Keratinocyte (primary cell): ENCODE data around the gene LRRIQ4. TPM values are rescaled to one million over a fixed set of nuclear protein-coding genes. Genes with fewer than 3 reads are reported as not detected.

Experiments used
- DNase-seq: peaks from one replicate; pipeline ENCODE4 v3.0.0-alpha.2; 2011; ENCODE audit warnings: low read depth, missing footprints, low spot score
- FAIRE-seq: peaks from 2 replicates; lab custom pipeline; 2011; peaks lifted over from hg19 to GRCh38; lab: Jason Lieb, UNC
- H2AFZ ChIP-seq: 2 replicates; pipeline ENCODE4 v1.6.0; 2012; ENCODE audit warnings: low read length, control low read depth, inconsistent platforms; ENCODE audit not compliant: control insufficient read depth
- H3K27ac ChIP-seq: 2 replicates; pipeline ENCODE4 v1.5.1; 2011; ENCODE audit warnings: low read length; ENCODE audit not compliant: control insufficient read depth, insufficient read depth
- H3K27me3 ChIP-seq: 3 replicates; pipeline ENCODE4 v1.6.0; 2011; ENCODE audit warnings: low read length; ENCODE audit not compliant: control insufficient read depth, insufficient read depth; ENCODE audit errors: extremely low read depth
- H3K36me3 ChIP-seq, 2 experiments: 2 replicates in 1 of 2; 3 replicates in 1 of 2; pipeline ENCODE4 v1.5.1; 2011; ENCODE audit warnings: low read length in 2 of 2, mild to moderate bottlenecking in 1 of 2; ENCODE audit not compliant: control insufficient read depth in 2 of 2, insufficient read depth in 2 of 2; ENCODE audit errors: extremely low read depth in 1 of 2
- H3K4me1 ChIP-seq: 3 replicates; pipeline ENCODE4 v1.5.1; 2011; ENCODE audit warnings: low read length; ENCODE audit not compliant: control insufficient read depth, insufficient read depth; ENCODE audit errors: extremely low read depth
- H3K4me2 ChIP-seq: 3 replicates; pipeline ENCODE4 v1.6.0; 2011; ENCODE audit warnings: low read depth, low read length; ENCODE audit not compliant: control insufficient read depth, insufficient read depth; ENCODE audit errors: extremely low read depth
- H3K4me3 ChIP-seq, 3 experiments: fragments of 200-600 bp in 1 of 3; sonication (generic) in 1 of 3; 2 replicates in 2 of 3; 3 replicates in 1 of 3; pipeline ENCODE4 v1.5.1; 2011 to 2016; ENCODE audit warnings: low read length in 3 of 3, mild to moderate bottlenecking in 3 of 3, control low read depth in 2 of 3, inconsistent platforms in 1 of 3, low read depth in 1 of 3, mixed read lengths in 1 of 3, mixed run types in 1 of 3, moderate library complexity in 1 of 3; ENCODE audit not compliant: control insufficient read depth in 2 of 3, insufficient read depth in 2 of 3; ENCODE audit errors: extremely low read depth in 1 of 3
- H3K79me2 ChIP-seq: 2 replicates; pipeline ENCODE4 v1.6.0; 2012; ENCODE audit warnings: low read length; ENCODE audit not compliant: control insufficient read depth, insufficient read depth
- H3K9ac ChIP-seq: 3 replicates; pipeline ENCODE4 v1.6.0; 2011; ENCODE audit warnings: low read length; ENCODE audit not compliant: control insufficient read depth, insufficient read depth; ENCODE audit errors: extremely low read depth
- H3K9me1 ChIP-seq: 3 replicates; pipeline ENCODE4 v1.6.0; 2011; ENCODE audit warnings: low read length; ENCODE audit not compliant: control insufficient read depth, insufficient read depth; ENCODE audit errors: extremely low read depth
- H3K9me3 ChIP-seq: 2 replicates; pipeline ENCODE4 v1.5.1; 2012; ENCODE audit warnings: low read depth, low read length; ENCODE audit not compliant: control insufficient read depth
- H4K20me1 ChIP-seq: 3 replicates; pipeline ENCODE4 v1.6.0; 2011; ENCODE audit warnings: low read length; ENCODE audit not compliant: control insufficient read depth, insufficient read depth; ENCODE audit errors: extremely low read depth
- CTCF ChIP-seq, 3 experiments: IDR thresholded peaks in 1 of 3; conservative IDR thresholded peaks in 1 of 3; optimal IDR thresholded peaks in 1 of 3; 2 replicates in 2 of 3; 3 replicates in 1 of 3; pipeline versions ENCODE3 to v1.5.1; 2011; ENCODE audit warnings: low read length in 3 of 3, mild to moderate bottlenecking in 3 of 3, moderate library complexity in 2 of 3, control low read depth in 1 of 3, inconsistent platforms in 1 of 3; ENCODE audit not compliant: insufficient read depth in 2 of 3; ENCODE audit errors: extremely low read depth in 1 of 3
- EZH2 ChIP-seq: IDR thresholded peaks from one replicate; pipeline ENCODE4 v1.6.1; 2012; ENCODE audit warnings: inconsistent platforms, mild to moderate bottlenecking, low read length, moderate library complexity
- dilution Hi-C: fragments of 300-500 bp; cut with MboI; formaldehyde crosslinking; loops from one replicate; pipeline ENCODE4 v1.7.0; 2020; ENCODE audit warnings: low sequenced_read_pairs; ENCODE audit not compliant: extremely low pct_ligation_motif_present
- polyA plus RNA-seq, 5 experiments: library from polyadenylated mRNA; depleted of rRNA in 3 of 5; stranded (reverse) in 3 of 5; stranded (forward) in 1 of 5; unstranded in 1 of 5; fragments of >200 nt; gene quantifications; 1 replicate in 1 of 5; 2 replicates in 3 of 5; 3 replicates in 1 of 5; pipeline versions ENCODE4 v1.2.1 to v1.2.3, GENCODE V29; 2011 to 2012; ENCODE audit warnings: missing spikeins in 2 of 5, low read depth in 1 of 5, low replicate concordance in 1 of 5

LRRIQ4 gene
- polyA plus RNA-seq, 1 donor (not counting 4 experiments of a cell fraction or from before 2014, with no cell fraction given) = not detected

- Histone ChIP-seq H2AFZ (no peak overlapping the region), H3K4me1 (no peaks in the 10 kb centered on the region), H3K36me3 (no peaks in the 10 kb centered on the region), H4K20me1 (no peaks in the 10 kb centered on the region), H3K27me3 (no peaks in the 10 kb centered on the region), H3K4me3 (no peak overlapping the region), H3K27ac (no peak overlapping the region), H3K79me2 (no peaks in the 10 kb centered on the region), H3K9ac (no peak overlapping the region), H3K9me1 (no peaks in the 10 kb centered on the region), H3K9me3 (no peaks in the 10 kb centered on the region), H3K4me2 (no peak overlapping the region)
- dilution Hi-C loops = no loop called here
- FAIRE-seq = no peak
- DNase-seq = no peak
- TF ChIP-seq CTCF (optimal IDR thresholded peaks at IDR 0.05 in 1 of 3, IDR thresholded peaks at IDR 0.05 in 1 of 3, conservative IDR thresholded peaks at IDR 0.05 in 1 of 3; ENCODE audit: extremely low read depth in 1 of 3, insufficient read depth in 2 of 3, low read length in 3 of 3) (no peak), EZH2 (no peak)
Observed at GRCh38 chr3:169835533-169835932, 22.9 kb downstream of the LRRIQ4 start.

DNA sequence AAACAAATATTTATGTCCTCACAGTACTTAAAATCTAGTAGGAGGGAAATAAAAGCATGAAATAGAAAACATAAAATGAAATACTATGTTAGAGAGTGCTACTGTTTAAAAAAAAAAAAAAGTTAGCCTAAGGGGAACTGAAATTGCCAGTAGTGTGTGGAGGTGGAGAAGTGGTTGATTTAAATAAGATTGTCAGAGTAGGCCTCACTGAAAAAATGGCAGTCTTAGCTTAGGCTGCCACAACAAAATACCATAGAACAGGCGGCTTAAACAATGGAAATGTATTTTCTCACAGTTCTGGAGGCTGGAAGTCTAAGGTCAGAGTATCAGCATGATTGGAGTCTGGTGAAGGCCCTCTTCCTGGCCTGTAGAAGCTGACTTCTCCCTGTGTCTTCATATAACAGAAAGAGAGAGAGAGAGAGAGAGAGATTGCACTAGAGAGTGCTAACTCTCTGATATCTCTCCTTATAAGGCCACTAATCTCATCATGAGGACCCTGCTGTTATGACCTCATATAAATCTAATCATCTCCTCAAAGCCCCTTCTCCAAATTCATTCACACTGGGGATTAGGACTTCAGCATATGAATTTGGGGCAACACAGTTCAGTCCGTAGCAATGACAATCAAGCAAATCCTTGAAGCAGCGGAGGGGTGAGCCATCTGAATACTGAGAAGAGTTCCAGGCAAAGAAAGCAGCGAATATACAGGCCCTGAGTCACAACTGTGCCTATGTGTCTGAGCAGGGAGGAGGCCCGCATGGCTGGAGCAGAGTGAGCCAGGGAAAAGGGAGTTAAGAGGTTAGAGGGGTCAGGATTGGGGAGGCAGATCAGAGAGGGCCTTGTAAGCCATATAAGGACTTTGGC lies 23.6 kb downstream of the LRRIQ4 start:
- Histone ChIP-seq H3K4me3 (no peak overlapping the region), H3K4me2 (no peak overlapping the region), H2AFZ (no peak overlapping the region), H3K9me1 (no peaks in the 10 kb centered on the region), H3K9ac (no peak overlapping the region), H4K20me1 (no peaks in the 10 kb centered on the region), H3K4me1 (no peaks in the 10 kb centered on the region), H3K27me3 (no peaks in the 10 kb centered on the region), H3K9me3 (no peaks in the 10 kb centered on the region), H3K36me3 (no peaks in the 10 kb centered on the region), H3K79me2 (no peaks in the 10 kb centered on the region), H3K27ac (no peak overlapping the region)
- DNase-seq (no peak), FAIRE-seq (no peak)
- TF ChIP-seq EZH2 (no peak), CTCF (optimal IDR thresholded peaks at IDR 0.05 in 1 of 3, IDR thresholded peaks at IDR 0.05 in 1 of 3, conservative IDR thresholded peaks at IDR 0.05 in 1 of 3; ENCODE audit: extremely low read depth in 1 of 3, insufficient read depth in 2 of 3, low read length in 3 of 3) (no peak)
- dilution Hi-C loops = no loop called here
